Fibroblast of mammary gland (primary cell): ENCODE results near the gene TMEM86B.

ENCODE experiments used
- DNase-seq: peaks from one replicate; pipeline ENCODE4 v3.0.0-alpha.2; 2010; ENCODE audit warnings: low read depth
- H3K4me3 ChIP-seq: 2 replicates; pipeline ENCODE4 v1.5.1; 2011; ENCODE audit warnings: low read depth, mild to moderate bottlenecking, low read length, moderate library complexity; ENCODE audit not compliant: control insufficient read depth
- TF ChIP-seq, protein P1 (sequence below): conservative IDR thresholded peaks from 2 replicates; pipeline ENCODE4 v1.5.1; 2011; ENCODE audit warnings: low read depth, low read length, inconsistent platforms; ENCODE audit not compliant: control insufficient read depth, insufficient read depth

TMEM86B gene

GRCh38 chr19:55270172-55270942 is 41.8 kb upstream of the TMEM86B start:
- DNase-seq = no peak
- TF ChIP-seq, protein P1, sequence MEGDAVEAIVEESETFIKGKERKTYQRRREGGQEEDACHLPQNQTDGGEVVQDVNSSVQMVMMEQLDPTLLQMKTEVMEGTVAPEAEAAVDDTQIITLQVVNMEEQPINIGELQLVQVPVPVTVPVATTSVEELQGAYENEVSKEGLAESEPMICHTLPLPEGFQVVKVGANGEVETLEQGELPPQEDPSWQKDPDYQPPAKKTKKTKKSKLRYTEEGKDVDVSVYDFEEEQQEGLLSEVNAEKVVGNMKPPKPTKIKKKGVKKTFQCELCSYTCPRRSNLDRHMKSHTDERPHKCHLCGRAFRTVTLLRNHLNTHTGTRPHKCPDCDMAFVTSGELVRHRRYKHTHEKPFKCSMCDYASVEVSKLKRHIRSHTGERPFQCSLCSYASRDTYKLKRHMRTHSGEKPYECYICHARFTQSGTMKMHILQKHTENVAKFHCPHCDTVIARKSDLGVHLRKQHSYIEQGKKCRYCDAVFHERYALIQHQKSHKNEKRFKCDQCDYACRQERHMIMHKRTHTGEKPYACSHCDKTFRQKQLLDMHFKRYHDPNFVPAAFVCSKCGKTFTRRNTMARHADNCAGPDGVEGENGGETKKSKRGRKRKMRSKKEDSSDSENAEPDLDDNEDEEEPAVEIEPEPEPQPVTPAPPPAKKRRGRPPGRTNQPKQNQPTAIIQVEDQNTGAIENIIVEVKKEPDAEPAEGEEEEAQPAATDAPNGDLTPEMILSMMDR = no peak
- H3K4me3 ChIP-seq = no peak overlapping the region

GRCh38 chr19:55269299-55269698 is 40.7 kb upstream of the TMEM86B start:
- no peak for DNase-seq
- TF ChIP-seq, protein P1 = no peak
- H3K4me3 ChIP-seq = no peak overlapping the region

DNA sequence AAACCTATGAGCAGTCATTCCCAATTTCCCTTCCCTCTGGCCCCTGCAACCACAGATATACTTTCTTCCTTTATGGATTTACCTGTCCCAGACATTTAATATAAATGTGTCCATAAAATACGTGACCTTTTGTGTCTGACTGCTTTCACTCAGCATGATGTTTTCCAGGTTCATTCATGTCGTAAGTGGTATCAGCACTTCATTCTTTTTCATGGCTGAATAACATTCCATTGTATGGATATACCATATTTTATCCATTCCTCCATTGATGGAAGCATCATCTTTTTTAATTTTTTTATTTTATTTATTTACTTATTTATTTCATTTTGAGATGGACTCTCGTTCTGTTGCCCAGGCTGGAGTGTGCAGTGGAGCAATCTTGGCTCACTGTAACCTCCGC is 38.3 kb upstream of the TMEM86B start:
- TF ChIP-seq, protein P1 = no peak
- H3K4me3 ChIP-seq = no peak overlapping the region
- DNase-seq = no peak

DNA sequence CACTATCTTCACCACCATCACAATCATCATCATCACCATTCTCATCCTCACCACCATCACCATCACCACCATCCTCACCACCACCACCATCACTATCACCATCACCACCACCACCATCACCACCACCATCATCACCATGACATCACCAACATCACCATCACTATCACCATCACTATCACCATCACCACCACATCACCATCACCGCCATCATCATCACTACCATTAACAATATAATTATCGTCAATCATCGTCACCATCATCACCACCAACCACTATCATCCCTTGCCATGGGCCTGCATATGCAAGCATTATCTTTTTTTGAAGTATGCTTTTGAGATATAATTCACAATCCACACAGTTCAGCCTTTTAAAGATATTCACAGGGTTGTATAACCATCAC is 37.8 kb upstream of the TMEM86B start:
- no peak overlapping the region for H3K4me3 ChIP-seq
- TF ChIP-seq, protein P1 = no peak
- no peak for DNase-seq

DNA sequence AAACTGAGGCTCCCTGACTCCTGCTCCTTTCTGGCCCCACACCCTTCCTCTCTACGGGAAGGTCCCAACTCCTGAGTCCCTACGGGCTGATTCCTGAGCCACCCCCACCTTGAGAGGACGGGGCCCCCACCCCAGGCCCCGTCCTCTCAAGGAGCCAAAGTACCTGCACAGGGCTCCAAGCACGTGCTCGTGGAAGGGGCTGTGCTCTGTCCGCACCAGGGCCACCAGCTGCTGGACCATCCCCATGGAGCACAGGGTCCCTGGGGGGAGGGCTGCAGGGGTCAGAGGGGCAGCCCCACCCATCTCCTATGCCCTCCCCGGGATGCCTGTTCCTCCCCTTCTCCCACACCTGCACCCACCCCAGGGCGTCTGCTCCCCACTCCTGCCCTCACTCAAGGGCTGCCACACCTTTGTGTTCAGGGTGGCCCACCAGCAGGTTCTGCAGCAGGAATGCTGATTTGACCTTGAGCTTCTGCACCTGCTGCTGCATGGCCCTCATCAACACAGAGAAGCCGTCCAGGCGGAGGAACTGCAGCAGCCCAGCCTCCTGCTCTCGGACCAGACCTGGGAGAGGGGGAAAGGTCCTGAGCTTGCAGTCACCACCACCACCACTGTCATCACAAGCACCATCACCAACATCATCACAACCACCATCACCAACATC is 37.3 kb upstream of the TMEM86B start:
- TF ChIP-seq, protein P1 = no peak
- DNase-seq = no peak
- no peak overlapping the region for H3K4me3 ChIP-seq

GRCh38 chr19:55265173-55265572 is 36.6 kb upstream of the TMEM86B start:
- DNase-seq = no peak
- no peak overlapping the region for H3K4me3 ChIP-seq
- TF ChIP-seq, protein P1 = no peak
